Measurements from ENCODE around the gene PRR12.

The PRR12 gene

DNA sequence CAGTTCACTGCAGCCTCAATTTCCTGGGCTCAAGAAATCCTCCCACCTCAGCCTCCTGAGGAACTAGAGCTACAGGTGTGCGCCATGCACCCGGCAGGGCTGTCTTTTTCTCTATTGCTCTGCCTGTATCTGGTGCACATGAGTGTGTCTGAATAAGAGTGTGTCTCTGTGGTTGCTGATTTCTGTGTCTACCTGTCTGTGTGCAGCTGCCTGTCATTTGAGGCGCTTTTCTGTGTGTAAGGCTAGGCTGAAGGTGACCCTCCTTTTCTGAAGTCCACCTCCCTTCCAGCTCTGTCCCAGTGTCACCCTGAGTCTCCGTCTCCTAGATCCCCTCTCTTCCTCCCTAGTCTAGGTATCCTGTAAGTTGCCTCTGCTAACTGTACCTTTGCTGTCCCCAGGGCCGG, 1.5 kb upstream of the PRR12 start:
- in situ Hi-C loops (cut with MboI; ENCODE audit: low pct_unique_long_range_greater_than_20kb, low sequenced_read_pairs, unreplicated experiment): no loop called here
- DNase-seq (ENCODE audit: low spot score): no peak

DNA sequence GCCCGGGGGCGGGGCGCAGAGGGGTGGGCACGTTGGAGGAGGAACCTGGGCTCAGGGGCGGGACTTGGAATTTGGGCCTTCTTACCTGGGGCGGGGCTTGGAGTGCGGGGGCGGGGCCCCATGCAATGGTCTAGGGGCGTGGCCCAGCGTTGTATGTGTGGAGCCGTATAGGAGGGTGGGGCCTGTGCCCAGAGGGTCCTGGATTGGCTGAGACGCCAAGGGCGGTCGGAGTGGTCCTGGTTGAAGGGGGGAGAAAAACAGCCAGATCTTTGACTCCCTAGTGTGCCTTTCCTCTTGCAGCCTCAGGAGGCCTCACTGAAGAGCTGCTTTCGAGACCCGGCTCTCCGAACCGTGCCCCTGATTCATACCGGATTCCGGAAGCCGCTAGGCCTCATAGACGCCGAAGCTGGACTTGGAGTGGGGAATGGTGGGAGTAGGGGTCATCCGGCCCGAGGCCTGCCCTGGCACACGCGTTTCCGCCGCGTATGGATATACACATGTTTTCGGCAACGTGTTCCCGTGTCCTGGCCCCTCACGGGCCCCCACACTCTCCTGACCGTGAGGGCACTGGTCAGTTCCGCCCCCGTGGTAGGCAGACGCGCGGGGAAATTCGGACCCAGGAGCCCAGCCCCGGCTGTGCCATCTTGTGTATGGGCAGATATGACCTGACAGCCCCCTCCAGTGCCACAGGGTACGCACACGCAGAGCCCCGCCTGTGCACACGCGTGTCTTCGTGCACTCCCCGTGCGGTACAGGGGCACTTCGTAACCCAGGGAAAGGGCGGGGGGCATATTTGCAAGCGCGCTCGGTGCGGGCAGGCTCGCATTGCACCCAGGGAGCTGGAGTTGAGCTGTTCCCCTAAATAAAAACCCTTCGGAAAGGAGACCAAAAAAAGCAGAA, 661 bp upstream of the PRR12 start:
- TF ChIP-seq, protein P1, sequence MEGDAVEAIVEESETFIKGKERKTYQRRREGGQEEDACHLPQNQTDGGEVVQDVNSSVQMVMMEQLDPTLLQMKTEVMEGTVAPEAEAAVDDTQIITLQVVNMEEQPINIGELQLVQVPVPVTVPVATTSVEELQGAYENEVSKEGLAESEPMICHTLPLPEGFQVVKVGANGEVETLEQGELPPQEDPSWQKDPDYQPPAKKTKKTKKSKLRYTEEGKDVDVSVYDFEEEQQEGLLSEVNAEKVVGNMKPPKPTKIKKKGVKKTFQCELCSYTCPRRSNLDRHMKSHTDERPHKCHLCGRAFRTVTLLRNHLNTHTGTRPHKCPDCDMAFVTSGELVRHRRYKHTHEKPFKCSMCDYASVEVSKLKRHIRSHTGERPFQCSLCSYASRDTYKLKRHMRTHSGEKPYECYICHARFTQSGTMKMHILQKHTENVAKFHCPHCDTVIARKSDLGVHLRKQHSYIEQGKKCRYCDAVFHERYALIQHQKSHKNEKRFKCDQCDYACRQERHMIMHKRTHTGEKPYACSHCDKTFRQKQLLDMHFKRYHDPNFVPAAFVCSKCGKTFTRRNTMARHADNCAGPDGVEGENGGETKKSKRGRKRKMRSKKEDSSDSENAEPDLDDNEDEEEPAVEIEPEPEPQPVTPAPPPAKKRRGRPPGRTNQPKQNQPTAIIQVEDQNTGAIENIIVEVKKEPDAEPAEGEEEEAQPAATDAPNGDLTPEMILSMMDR (IDR thresholded peaks at IDR 0.05; ENCODE audit: extremely low read depth, insufficient read depth, missing control alignments): no peak
- DNase-seq (ENCODE audit: low spot score): peak; percentile 94
- in situ Hi-C loops (cut with MboI; ENCODE audit: low pct_unique_long_range_greater_than_20kb, low sequenced_read_pairs, unreplicated experiment): no loop called here

More for the DNA sequence above, 1.5 kb upstream of the PRR12 start:
- TF ChIP-seq, protein P1 (IDR thresholded peaks at IDR 0.05; ENCODE audit: extremely low read depth, insufficient read depth, missing control alignments): no peak

DNA sequence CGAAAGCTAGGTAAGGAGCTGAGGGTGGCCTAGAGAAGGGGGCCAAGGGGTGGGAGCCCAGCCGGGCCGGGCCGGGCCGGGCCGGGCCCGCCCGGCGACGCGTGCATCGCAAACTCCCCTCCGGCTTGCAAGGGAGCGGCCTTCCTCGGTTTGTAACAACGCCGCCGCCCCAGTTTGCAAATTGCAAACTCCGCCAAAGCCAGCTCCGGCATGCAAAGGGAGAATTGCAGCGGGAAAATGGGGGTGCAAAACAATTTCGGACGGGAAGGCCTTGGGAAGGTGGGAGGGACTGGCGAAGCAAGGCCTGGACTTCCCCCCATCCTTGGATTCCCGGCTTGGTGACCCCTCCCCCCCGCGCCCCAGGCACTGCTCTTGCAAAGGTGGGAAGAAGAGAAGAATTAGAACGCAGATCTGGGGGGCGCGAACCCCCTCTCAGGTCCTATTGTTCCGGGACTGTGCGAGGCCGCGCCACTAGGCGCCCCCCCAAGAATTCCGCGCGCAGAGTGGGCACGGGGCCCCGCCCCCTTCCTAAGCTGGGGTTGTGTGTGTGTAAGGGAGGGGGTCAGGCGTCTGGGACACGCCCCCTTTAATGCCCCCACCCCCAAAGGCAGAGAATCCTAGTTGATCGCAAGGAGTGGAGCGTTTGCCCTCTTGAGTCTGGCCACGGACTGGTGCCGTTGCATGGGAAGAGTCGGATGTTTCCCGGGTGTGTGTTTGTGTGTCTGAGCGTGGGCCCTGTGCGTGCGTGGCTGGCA, 926 bp downstream of the PRR12 start:
- DNase-seq (ENCODE audit: low spot score): peak; percentile 48
- in situ Hi-C loops (cut with MboI; ENCODE audit: low pct_unique_long_range_greater_than_20kb, low sequenced_read_pairs, unreplicated experiment): no loop called here
- TF ChIP-seq, protein P1 (IDR thresholded peaks at IDR 0.05; ENCODE audit: extremely low read depth, insufficient read depth, missing control alignments): no peak

DNA sequence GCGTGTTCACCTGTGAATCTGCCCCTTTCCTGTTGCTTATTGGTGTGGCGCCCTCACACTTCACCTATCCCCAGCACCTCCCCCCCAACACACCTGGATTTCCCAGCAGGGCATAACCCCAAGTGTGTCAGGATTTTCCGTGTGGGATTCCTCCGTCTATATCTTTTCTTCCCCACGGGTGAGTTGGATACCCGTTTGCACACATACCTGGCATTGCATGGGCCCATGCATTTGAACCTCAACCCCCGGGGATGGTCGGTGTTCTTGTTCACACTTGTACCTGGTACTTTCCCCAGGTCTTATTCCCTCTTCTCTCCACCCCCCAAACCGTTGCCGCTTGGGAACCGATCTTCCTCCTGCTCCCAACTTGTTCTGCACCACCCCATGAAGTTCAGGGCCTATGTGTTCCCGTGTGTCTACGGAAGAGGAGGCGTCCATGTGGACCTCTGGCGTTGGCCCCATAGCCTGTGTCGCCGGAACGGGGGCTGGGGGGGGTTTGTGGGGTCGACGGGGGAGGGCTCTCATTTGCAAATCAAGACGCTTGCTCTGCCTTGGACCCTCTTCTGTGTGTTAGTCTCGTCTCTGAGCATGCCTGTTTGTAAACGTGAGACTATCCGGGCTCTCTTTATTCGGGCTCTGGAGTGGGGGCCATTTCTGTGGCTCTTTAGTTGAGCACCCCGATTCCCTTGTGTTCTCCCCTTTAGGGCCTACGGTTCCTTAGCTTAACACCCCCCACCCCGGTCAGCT, 1.7 kb downstream of the PRR12 start:
- DNase-seq (ENCODE audit: low spot score): peak; percentile 60
- TF ChIP-seq, protein P1 (IDR thresholded peaks at IDR 0.05; ENCODE audit: extremely low read depth, insufficient read depth, missing control alignments): no peak
- in situ Hi-C loops (cut with MboI; ENCODE audit: low pct_unique_long_range_greater_than_20kb, low sequenced_read_pairs, unreplicated experiment): no loop called here

DNA sequence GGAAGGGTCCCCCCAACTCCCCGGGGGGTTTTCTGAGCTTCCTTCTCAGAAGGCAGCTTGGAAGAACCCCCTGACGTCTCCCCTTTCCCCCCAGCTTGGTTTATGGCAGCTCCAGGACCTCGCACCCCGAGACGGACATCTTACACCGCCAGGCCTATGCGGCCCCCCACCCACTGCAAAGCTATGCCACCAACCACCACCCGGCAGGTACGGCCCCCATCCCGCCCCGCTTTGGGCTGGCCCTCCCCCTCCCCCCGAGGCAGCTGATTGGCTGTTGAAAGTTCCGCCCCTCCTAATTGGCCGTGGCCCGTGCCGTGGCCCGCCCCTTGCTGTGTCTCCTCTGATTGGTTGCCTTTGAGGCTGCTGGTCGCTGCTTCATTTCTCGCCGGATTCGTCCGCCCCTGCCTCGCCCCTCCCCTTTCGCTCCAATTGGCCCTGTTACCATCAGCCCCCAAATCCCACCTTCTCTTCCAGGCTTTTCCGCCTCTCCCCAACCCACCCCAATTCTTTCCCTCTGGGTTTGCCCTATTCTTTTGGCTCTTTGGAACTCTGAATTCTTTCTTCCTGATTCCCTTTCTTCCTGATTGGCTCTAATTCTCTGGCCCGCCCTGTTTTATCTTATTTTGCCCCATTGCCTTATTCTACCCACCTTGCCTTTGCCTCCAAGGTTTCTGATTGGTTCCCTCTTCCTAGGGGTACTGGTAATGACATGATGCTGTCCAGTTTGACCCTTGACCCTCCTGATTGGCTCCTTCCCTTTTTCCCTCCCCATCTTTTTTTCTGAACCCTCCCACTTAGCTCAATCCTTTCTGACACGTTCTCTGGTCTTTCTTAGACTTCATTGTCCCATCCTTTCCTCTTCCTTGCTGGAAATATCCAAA, 2.5 kb downstream of the PRR12 start:
- in situ Hi-C loops (cut with MboI; ENCODE audit: low pct_unique_long_range_greater_than_20kb, low sequenced_read_pairs, unreplicated experiment): no loop called here
- DNase-seq (ENCODE audit: low spot score): peak; percentile 100
- TF ChIP-seq, protein P1 (IDR thresholded peaks at IDR 0.05; ENCODE audit: extremely low read depth, insufficient read depth, missing control alignments): no peak

Data from GM13977 (cell line).